Stomach (tissue), 4 donors: ENCODE measurements around the gene RASA4.
"Not testable (repeated sequence)": the region's sequence is repeated elsewhere in the genome, so short reads cannot be mapped to it uniquely, and the experiment has no call there.

ENCODE experiments used
- CTCF ChIP-seq, 7 experiments: fragments of 450-650 bp in 4 of 7; fragments of 200-600 bp in 3 of 7; sonication (generic) in 3 of 7; IDR thresholded peaks; one replicate each; pipeline ENCODE4 v1.5.1; 2016 to 2019; ENCODE audit warnings: antibody characterized with exemption in 7 of 7, control low read depth in 2 of 7, mild to moderate bottlenecking in 1 of 7
- POLR2A ChIP-seq, 4 donors: fragments of 450-650 bp; IDR thresholded peaks; one replicate each; pipeline ENCODE4 v1.6.1; 2016; ENCODE audit warnings: antibody characterized with exemption in 4 of 4, control low read depth in 2 of 4, mild to moderate bottlenecking in 1 of 4, moderate library complexity in 1 of 4

- not testable (repeated sequence) for TF ChIP-seq CTCF, POLR2A (IDR thresholded peaks at IDR 0.05)
Observed at GRCh38 chr7:102535062-102535615, 81.4 kb downstream of the RASA4 start.
